GM10266 (cell line): ENCODE data around the gene DTL.

Source experiments
- DNase-seq: peaks from one replicate; pipeline ENCODE4 v3.0.0; 2012; ENCODE audit errors: extremely low spot score
- CTCF ChIP-seq: IDR thresholded peaks from 2 replicates; pipeline ENCODE4 v1.5.1; 2012; ENCODE audit warnings: mild to moderate bottlenecking, low read depth; ENCODE audit not compliant: control insufficient read depth, insufficient read depth; ENCODE audit errors: missing control alignments

The DTL gene

GRCh38 chr1:212007178-212007577 is 28.4 kb upstream of the DTL start:
- no peak for TF ChIP-seq CTCF
- no peak for DNase-seq

DNA sequence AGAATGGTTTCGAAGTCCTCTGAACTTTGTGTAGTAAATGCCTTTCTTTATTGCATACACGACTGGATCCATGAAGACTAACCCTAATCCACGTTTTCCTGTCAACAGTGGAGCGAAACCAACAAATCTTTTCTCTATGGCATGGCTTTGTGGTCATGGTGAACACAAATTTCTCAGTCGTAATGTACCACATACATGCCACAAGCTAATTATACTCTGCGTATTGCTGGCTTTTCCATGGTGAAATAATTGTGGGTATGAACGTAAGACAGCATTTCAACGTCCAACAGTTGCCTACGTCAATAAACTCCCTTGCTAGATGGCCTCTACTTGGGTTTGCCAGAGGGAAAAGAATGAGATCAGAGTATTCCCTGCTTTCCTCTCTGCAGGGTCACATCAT is 27.7 kb upstream of the DTL start:
- no peak for DNase-seq
- TF ChIP-seq CTCF: no peak

DNA sequence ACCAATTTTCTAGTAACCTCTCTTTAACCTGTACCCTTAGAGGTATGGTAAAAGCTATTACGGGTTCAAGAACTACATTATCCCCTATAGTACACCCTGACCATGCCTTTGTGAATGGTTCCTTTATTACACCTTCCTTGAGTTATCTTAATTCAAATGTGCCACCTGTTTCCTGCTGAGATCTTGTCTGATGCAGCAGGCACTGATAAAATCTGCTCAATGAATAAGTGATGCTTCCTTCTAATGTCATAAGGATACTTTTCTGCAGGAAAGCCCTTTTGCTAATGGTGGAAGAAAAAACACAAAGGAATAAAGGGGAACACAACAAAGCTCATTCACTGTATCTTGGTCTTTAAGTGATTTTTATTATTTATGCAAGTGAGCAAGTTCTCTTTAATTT is 26.0 kb upstream of the DTL start:
- DNase-seq: no peak
- TF ChIP-seq CTCF: no peak

DNA sequence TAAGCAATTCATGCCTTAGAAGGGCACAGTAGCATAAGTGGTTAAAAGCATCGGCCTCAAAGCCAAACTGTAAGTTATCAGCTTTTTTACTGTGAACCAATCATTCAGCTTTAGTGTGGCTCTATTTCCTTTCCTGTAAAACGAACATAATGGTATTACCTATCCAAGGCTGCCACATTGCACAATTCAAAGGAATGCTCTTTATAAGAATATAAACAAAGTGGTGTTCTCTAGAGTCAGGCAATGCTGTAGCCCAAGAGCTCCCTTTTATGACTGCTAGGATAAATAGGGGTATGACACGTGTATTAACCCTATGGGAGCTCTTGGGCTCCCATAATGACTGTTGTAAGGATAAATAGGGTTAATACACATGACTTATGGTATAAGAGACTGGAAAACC is 25.5 kb upstream of the DTL start:
- no peak for TF ChIP-seq CTCF
- no peak for DNase-seq

- TF ChIP-seq CTCF: peak; percentile 93
- DNase-seq: peak; percentile 84
These were observed 23.4 kb upstream of the DTL start for GRCh38 chr1:212012034-212012740.

DNA sequence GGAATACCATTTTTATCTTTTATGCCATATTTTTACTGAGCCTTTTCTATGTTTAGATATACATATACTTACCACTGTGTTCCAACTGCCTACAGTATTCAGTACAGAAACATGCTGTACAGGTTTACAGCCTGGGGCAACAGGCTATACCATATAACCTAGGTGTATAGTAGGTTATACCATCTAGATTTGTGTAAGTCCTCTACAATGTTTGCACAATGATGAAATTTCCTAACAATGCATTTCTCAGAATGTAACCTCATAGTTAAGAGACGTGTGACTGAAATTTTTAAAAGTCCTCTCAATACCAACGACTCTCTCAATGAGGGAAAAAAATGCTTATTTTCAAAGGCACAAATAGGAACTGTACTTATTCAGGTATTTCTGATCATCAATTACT is 21.9 kb upstream of the DTL start:
- no peak for TF ChIP-seq CTCF
- DNase-seq: no peak

DNA sequence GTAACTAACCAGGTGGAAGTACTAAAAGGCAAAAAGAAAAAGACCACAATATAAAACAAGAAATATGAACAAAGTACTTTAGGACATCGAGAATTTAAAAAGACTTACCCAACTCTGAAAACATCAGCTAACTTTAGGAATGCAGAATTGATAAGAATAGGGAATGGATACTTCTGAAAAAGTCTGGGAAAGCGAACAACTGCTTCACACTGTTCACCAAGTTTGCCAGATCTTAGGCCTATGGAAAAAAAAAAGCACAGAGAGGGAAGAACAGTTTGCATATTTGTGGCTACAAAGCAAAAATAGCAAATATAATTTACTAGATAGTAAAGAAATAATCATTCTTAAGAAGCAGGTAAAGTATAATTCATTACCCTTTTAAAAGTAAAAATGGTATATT is 14.6 kb upstream of the DTL start:
- no peak for TF ChIP-seq CTCF
- no peak for DNase-seq
